ENCODE measurements around the gene GTF3C1.

Gene GTF3C1

DNA sequence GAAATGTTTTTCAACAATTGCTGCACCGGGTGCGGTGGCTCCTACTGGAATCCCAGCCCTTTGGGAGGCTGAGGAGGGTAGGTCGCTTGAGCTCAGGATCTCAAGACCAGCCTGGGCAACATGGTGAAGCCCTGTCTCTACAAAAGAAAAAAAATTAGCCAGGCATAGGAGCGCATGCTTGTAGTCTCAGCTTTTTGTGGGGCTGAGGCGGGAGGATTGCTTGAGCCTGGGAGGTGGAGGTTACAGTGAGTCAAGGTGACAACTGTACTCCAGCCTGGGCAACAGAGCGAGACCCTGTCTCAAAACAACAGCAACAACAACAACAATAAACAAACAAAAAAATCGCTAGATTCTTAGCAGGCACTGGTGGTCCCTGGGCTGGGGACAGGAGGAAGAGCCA is 119.2 kb downstream of the GTF3C1 start:
- in situ Hi-C loops (cut with MboI; ENCODE audit: low sequenced_read_pairs), result no loop called here

DNA sequence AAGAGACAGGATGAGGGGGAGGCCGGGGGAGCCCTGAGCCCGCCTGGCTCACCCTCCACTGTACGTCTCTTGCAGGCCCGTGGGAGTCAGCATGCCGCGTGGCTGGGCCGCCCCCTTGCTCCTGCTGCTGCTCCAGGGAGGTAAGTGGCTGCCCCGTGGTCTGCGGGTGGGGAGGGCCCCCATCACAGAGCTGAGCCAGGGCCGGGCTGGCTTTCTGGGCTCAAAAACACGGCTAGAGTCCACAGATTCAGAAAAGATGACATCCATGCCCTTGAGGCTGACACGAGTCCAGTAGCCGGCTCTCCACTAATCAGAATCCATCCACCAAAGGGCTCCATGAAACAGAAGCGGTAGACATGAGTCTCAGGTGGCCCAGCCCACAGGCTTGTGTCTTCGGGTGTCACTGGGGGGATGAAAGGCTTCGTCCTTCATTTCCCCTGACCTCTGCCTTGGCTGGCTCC is 119.7 kb downstream of the GTF3C1 start:
- in situ Hi-C loops (cut with MboI; ENCODE audit: low sequenced_read_pairs), result no loop called here

DNA sequence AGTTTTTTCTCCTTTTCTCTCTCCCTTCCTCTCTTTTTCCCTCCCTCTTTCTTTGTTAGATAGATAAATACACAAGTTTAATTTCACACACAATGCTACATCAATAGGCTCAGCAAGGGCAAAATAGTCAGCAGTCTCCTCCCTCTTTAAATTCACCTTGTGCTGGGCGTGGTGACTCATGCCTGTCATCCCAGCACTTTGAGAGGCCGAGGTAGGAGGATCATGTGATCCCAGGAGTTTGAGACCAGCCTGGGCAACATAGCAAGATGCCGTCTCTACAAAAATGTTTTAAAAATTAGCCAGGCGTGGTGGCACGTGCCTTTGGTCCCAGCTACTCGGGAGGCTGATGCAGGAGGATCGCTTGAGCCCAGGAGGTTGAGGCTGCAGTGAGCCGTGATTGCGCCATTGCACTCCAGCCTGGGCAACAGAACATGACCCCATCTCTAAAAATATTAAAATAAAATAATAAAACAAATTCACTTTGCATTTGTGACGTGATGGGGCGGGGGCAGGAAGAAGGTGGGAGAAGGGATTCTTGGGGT is 120.3 kb downstream of the GTF3C1 start:
- in situ Hi-C loops (cut with MboI; ENCODE audit: low sequenced_read_pairs), result no loop called here

GRCh38 chr16:27428026-27428785 is 121.5 kb downstream of the GTF3C1 start:
- in situ Hi-C loops (cut with MboI; ENCODE audit: low sequenced_read_pairs), result no loop called here

DNA sequence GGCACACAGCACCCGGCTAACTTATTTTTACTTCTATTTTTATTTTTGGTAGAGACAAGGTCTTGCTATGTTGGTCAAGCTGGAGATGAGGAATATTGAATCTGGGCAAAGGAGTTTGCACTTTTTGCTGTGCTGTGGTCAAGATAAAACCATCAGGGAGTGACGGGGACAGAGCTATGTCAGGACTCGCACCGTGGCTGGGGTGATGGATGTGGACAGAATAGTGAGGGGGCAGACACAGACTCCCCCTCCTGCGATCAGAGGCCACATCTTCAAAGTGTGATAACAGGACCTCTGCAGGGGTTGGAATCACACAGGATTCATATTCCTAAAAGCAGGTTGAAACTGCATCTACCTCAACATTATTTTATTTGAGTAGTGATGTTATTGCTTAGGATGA is 122.2 kb downstream of the GTF3C1 start:
- in situ Hi-C loops (cut with MboI; ENCODE audit: low sequenced_read_pairs), result no loop called here

- in situ Hi-C loops (cut with MboI; ENCODE audit: low sequenced_read_pairs), result no loop called here
Measured at GRCh38 chr16:27426423-27427408, 123.0 kb downstream of the GTF3C1 start.

DNA sequence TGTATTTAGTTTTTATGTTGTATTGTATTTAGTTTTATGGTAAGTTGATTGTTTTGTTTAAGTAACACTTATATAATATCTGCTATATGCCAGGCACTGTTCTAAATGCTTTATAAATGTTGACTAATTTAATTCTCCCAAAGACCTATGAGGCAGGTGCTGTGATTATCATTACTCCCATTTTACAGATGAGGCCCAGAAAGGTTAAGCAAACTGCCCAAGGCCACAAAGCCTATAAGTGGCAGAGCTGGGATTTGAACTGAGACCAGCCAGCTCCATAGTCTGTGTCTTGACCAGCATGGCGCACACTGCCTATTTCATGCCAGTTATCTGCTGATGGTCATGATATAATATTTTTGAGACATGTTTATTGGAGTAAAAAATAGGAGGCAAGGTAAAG is 123.8 kb downstream of the GTF3C1 start:
- in situ Hi-C loops (cut with MboI; ENCODE audit: low sequenced_read_pairs), result no loop called here

DNA sequence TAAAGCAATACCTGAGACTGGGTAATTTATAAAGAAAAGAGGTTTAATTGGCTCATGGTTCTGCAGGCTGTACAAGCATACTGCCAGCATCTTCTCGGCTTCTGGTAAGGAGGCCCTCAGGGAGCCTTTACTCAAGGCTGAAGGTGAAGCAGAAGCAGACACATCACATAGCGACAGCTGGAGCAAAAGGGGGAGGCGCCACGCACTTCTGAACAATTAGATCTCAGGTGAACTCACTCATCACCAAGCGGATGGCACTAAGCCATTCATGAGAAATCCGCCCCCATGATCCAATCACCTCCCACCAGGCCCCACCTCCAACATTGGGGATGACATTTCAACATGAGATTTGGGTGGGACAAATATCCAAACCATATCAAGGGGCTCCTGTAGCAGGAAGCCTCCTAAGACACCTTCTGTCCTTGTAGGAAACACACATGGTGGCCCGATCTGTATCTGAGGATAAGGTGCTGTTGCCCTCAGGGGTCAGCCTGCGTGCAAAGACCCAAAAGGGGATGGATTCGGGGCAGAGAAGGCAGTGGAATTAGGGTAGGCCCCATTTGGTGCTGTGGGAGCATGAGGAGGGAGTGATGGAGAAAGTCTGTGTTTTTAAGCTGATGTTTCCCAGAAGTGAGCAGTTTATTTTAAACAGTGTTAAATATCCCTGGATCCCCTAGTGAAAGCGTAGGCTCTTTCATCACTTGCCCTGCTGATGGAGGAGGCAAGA is 124.8 kb downstream of the GTF3C1 start:
- in situ Hi-C loops (cut with MboI; ENCODE audit: low sequenced_read_pairs), result no loop called here

- in situ Hi-C loops (cut with MboI; ENCODE audit: low sequenced_read_pairs), result no loop called here
Measured at GRCh38 chr16:27421961-27422740, 127.6 kb downstream of the GTF3C1 start.

GRCh38 chr16:27417047-27417671 is 132.6 kb downstream of the GTF3C1 start:
- in situ Hi-C loops (cut with MboI; ENCODE audit: low sequenced_read_pairs), result no loop called here

GRCh38 chr16:27414788-27415431 is 134.8 kb downstream of the GTF3C1 start:
- in situ Hi-C loops (cut with MboI; ENCODE audit: low sequenced_read_pairs), result no loop called here

DNA sequence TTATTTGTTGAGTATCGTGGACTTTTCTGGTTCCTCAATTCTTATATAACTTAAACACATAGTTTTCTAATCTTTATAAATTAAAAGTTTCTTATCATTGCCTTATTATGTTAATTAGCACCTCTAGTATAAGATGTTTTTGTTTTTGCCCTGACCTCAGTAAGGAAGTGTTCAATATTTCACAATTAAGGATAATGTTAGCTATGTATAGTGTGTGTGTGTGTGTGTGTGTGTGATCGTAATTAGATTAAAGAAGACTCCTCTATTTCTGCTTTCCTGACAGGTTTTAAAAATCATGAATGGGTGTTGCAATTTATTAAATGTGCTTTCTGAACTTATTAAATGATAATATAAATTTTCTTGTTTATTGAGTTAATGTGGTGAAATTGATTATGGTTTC is 135.8 kb downstream of the GTF3C1 start:
- in situ Hi-C loops (cut with MboI; ENCODE audit: low sequenced_read_pairs), result no loop called here

DNA sequence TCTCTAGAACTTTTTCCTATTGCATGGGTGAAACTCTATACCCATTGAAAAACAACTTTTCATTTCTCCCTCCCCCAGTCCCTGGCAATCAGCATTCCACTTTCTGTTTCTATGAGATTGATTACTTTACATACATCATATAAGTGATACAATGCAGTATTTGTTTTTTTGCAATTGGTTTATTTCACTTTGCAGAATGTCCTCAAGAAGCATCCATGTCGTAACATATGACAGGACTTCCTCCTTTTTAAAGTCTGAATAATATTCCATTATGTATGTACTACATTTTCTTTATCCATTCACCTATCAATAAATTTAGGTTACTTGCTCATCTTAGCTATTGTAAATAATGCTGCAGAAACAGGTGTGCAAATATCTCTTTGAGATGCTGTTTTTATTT is 139.0 kb downstream of the GTF3C1 start:
- in situ Hi-C loops (cut with MboI; ENCODE audit: low sequenced_read_pairs), result no loop called here

All from HL-60/S4 treated with phorbol 12-myristate 13-acetate at 8.2 ng/mL for 4 days and 3 days (cell line).